Sigmoid colon (tissue), 4 donors: ENCODE measurements around the gene RNF144A.

ENCODE experiments used
- EP300 ChIP-seq, 4 donors: sonication (generic); formaldehyde crosslinking; IDR thresholded peaks; one replicate each; pipeline ENCODE4 v1.6.1; 2017; ENCODE audit warnings: antibody characterized with exemption in 4 of 4
- POLR2A ChIP-seq, 2 donors: fragments of 450-650 bp; IDR thresholded peaks; one replicate each; pipeline ENCODE4 v1.6.1; 2016; ENCODE audit warnings: antibody characterized with exemption in 2 of 2, mild to moderate bottlenecking in 2 of 2, moderate library complexity in 2 of 2
- POLR2AphosphoS5 ChIP-seq, 4 donors: sonication (generic); formaldehyde crosslinking; IDR thresholded peaks; one replicate each; pipeline ENCODE4 v1.6.1; 2017; ENCODE audit warnings: antibody characterized with exemption in 4 of 4
- TF ChIP-seq, protein P1 (sequence below), 4 experiments: fragments of 450-650 bp in 3 of 4; fragments of 200-600 bp in 1 of 4; IDR thresholded peaks; one replicate each; pipeline ENCODE4 v1.5.1; 2016 to 2019; ENCODE audit warnings: antibody characterized with exemption in 4 of 4, mild to moderate bottlenecking in 3 of 4, moderate library complexity in 2 of 4

DNA sequence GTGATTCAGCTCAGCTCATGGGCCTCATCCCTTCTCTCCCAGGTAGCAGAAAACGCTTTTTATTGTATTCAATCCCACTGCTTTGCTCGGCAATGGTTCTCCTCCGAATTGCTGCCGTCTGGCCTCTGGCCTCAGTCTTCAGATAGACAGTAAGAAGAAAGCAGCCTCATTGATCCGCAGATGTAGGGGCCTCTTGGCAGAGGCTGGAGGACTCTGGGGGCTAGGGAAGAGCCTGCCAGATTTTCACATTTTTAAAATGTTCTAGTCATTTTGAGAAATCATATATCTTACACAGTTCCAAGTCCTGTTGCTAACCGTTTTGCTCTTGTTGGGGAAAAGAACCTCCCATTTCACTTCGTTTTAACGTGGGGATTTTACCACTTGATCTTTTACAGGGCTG lies 123.3 kb downstream of the RNF144A start:
- TF ChIP-seq EP300 (IDR thresholded peaks at IDR 0.05) (no peak), POLR2A (IDR thresholded peaks at IDR 0.05) (no peak), POLR2AphosphoS5 (IDR thresholded peaks at IDR 0.05) (no peak)
- TF ChIP-seq, protein P1, sequence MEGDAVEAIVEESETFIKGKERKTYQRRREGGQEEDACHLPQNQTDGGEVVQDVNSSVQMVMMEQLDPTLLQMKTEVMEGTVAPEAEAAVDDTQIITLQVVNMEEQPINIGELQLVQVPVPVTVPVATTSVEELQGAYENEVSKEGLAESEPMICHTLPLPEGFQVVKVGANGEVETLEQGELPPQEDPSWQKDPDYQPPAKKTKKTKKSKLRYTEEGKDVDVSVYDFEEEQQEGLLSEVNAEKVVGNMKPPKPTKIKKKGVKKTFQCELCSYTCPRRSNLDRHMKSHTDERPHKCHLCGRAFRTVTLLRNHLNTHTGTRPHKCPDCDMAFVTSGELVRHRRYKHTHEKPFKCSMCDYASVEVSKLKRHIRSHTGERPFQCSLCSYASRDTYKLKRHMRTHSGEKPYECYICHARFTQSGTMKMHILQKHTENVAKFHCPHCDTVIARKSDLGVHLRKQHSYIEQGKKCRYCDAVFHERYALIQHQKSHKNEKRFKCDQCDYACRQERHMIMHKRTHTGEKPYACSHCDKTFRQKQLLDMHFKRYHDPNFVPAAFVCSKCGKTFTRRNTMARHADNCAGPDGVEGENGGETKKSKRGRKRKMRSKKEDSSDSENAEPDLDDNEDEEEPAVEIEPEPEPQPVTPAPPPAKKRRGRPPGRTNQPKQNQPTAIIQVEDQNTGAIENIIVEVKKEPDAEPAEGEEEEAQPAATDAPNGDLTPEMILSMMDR (IDR thresholded peaks at IDR 0.05): no peak
